Astrocyte of the hippocampus (primary cell): Measurements from ENCODE around the gene SETSIP.
"Not testable (repeated sequence)": the region's sequence is repeated elsewhere in the genome, so short reads cannot be mapped to it uniquely, and the experiment has no call there.

Experiments used
- DNase-seq: peaks from one replicate; pipeline ENCODE4 v3.0.0; 2011; ENCODE audit warnings: low read depth, low spot score

SETSIP gene

GRCh38 chr1:92075311-92075710 is at the start of gene SETSIP:
Gene SETSIP, minus strand, starts transcription at chr1:92075411. Its CDS starts 0 bp downstream, at chr1:92075411.
- no peak for DNase-seq

- DNase-seq, result no peak
Measured at GRCh38 chr1:92123868-92124267, 48.7 kb upstream of the SETSIP start.

- DNase-seq, result peak; percentile 24
Measured at GRCh38 chr1:92118826-92119225, 43.6 kb upstream of the SETSIP start.

GRCh38 chr1:92117526-92117925 is 42.3 kb upstream of the SETSIP start:
- no peak for DNase-seq

- DNase-seq, result no peak
Measured at GRCh38 chr1:92108631-92109030, 33.4 kb upstream of the SETSIP start.

- DNase-seq, result no peak
Measured at GRCh38 chr1:92105546-92106081, 30.4 kb upstream of the SETSIP start.

GRCh38 chr1:92096317-92096716 is 21.1 kb upstream of the SETSIP start:
- DNase-seq, result no peak

GRCh38 chr1:92095874-92096273 is 20.7 kb upstream of the SETSIP start:
- DNase-seq, result no peak

- no peak for DNase-seq
Measured at GRCh38 chr1:92094595-92094994, 19.4 kb upstream of the SETSIP start.

- DNase-seq, result no peak
Measured at GRCh38 chr1:92094090-92094489, 18.9 kb upstream of the SETSIP start.

- DNase-seq, result no peak
Measured at GRCh38 chr1:92091625-92092024, 16.4 kb upstream of the SETSIP start.

GRCh38 chr1:92087542-92087941 is 12.3 kb upstream of the SETSIP start:
- DNase-seq, result no peak

- peak; percentile 12 for DNase-seq
Measured at GRCh38 chr1:92085727-92086126, 10.5 kb upstream of the SETSIP start.

- DNase-seq, result no peak
Measured at GRCh38 chr1:92084651-92085050, 9.4 kb upstream of the SETSIP start.

- no peak for DNase-seq
Measured at GRCh38 chr1:92081031-92081430, 5.8 kb upstream of the SETSIP start.

- peak; percentile 85 for DNase-seq
Measured at GRCh38 chr1:92080128-92080985, 5.1 kb upstream of the SETSIP start, which contains the start of gene BTBD8. Gene BTBD8, plus strand, starts transcription at chr1:92080345. Its CDS starts 227 bp downstream, at chr1:92080572.

GRCh38 chr1:92079441-92079840 is 4.2 kb upstream of the SETSIP start:
- no peak for DNase-seq

- DNase-seq, result not testable (repeated sequence)
Measured at GRCh38 chr1:92078077-92078476, 2.9 kb upstream of the SETSIP start.

- DNase-seq, result no peak
Measured at GRCh38 chr1:92076363-92076762, 1.2 kb upstream of the SETSIP start.

GRCh38 chr1:92074446-92074845 is 765 bp downstream of the SETSIP start:
- not testable (repeated sequence) for DNase-seq

- DNase-seq, result no peak
Measured at GRCh38 chr1:92070892-92071291, 4.3 kb downstream of the SETSIP start.

- DNase-seq, result no peak
Measured at GRCh38 chr1:92066321-92066720, 8.9 kb downstream of the SETSIP start.

GRCh38 chr1:92065042-92065441 is 10.2 kb downstream of the SETSIP start:
- DNase-seq, result no peak
